ENCODE measurements around the gene ATAD3C.

- TF ChIP-seq EZH2 (IDR thresholded peaks at IDR 0.05; ENCODE audit: insufficient read depth, poor library complexity, severe bottlenecking) (no peak), EZH2phosphoT487 (IDR thresholded peaks at IDR 0.05; ENCODE audit: insufficient read depth, low read depth) (no peak)
Measured at GRCh38 chr1:1442069-1442770, 7.3 kb upstream of the ATAD3C start.

Measured in GM23248 (cell line).